ENCODE results near the gene PMEL.

Gene PMEL

DNA sequence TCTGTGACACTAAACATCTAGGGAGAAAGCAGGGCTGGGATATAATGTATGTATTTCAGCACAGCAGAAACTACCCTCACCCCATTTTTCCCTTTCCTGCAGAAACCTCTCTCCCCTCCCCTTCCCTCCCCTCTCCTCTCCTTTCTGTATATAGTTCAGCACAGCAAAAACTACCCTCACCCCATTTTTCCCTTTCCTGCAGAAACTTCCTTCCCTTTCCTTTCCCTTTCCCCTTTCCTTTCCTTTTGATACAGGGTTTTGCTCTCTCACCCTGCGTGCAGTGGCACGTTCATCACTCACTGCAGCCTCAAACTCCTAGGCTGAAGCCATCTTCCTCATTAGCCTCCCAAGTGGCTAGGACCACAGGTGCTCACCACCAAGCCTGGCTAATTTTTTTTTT is 2.1 kb downstream of the PMEL start:
- H3K4me3 ChIP-seq (ENCODE audit: severe bottlenecking), result no peak overlapping the region

DNA sequence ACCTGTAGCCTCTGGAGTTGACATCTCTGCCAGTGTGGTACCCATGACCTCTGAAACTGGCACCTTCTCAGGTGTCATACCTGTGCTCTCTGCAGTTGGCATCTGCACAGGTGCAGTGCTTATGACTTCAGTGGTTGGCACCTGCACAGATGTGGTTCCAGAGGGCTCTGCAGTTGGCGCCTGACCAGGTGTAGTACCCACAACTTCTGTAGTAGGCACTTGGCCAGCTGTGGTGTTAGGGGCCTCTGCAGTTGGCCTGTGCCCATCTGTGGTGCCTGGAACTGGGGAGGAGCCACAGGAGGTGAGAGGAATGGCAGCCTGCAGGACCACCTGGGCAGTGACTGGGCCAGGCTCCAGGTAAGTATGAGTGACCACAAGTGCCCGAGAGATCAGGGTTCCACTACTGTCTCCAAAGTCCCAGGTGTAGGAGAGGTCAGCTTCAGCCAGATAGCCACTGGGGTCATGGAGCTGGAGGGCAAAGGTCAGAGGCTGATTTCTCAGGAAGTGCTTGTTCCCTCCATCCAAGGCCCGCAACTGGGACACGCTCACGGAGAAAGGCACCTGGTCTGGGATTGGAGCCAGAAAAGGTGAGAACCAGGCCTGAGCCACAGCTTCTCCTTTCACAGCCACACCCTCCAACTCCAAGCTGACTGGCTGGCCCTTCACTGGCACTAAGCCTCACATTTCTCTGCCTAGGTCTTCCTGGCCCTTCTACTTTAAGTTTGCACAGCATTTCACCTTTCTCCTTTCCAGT is 8.6 kb downstream of the PMEL start:
- H3K9me3 ChIP-seq (ENCODE audit: severe bottlenecking), result no peaks in the 10 kb centered on the region
- H3K27ac ChIP-seq (ENCODE audit: poor library complexity, severe bottlenecking), result peak overlapping the region; percentile 29
- no peak for DNase-seq (ENCODE audit: low spot score)
- TF ChIP-seq CTCF (IDR thresholded peaks at IDR 0.05; ENCODE audit: poor library complexity, severe bottlenecking), result no peak
- peak; percentile 18; the same call in 2 of the 3 replicates for ATAC-seq (ENCODE audit: low read depth)
- H3K27me3 ChIP-seq (ENCODE audit: insufficient read depth, poor library complexity, severe bottlenecking), result no peaks in the 10 kb centered on the region
- no peak overlapping the region for H3K4me3 ChIP-seq (ENCODE audit: severe bottlenecking)
- H3K4me1 ChIP-seq (ENCODE audit: insufficient read depth, poor library complexity, severe bottlenecking), result peaks cover 12% of the 10 kb centered on the region
- H3K36me3 ChIP-seq (ENCODE audit: low read depth), result peaks cover 19% of the 10 kb centered on the region

More for the DNA sequence above, 2.1 kb downstream of the PMEL start:
- H3K9me3 ChIP-seq (ENCODE audit: severe bottlenecking), result no peaks in the 10 kb centered on the region
- H3K27me3 ChIP-seq (ENCODE audit: insufficient read depth, poor library complexity, severe bottlenecking), result no peaks in the 10 kb centered on the region
- no peak overlapping the region for H3K27ac ChIP-seq (ENCODE audit: poor library complexity, severe bottlenecking)
- ATAC-seq (ENCODE audit: low read depth) (no peak), DNase-seq (ENCODE audit: low spot score) (no peak)
- H3K4me1 ChIP-seq (ENCODE audit: insufficient read depth, poor library complexity, severe bottlenecking), result peaks cover 9% of the 10 kb centered on the region
- no peak for TF ChIP-seq CTCF (IDR thresholded peaks at IDR 0.05; ENCODE audit: poor library complexity, severe bottlenecking)
- H3K36me3 ChIP-seq (ENCODE audit: low read depth), result peaks cover 12% of the 10 kb centered on the region

DNA sequence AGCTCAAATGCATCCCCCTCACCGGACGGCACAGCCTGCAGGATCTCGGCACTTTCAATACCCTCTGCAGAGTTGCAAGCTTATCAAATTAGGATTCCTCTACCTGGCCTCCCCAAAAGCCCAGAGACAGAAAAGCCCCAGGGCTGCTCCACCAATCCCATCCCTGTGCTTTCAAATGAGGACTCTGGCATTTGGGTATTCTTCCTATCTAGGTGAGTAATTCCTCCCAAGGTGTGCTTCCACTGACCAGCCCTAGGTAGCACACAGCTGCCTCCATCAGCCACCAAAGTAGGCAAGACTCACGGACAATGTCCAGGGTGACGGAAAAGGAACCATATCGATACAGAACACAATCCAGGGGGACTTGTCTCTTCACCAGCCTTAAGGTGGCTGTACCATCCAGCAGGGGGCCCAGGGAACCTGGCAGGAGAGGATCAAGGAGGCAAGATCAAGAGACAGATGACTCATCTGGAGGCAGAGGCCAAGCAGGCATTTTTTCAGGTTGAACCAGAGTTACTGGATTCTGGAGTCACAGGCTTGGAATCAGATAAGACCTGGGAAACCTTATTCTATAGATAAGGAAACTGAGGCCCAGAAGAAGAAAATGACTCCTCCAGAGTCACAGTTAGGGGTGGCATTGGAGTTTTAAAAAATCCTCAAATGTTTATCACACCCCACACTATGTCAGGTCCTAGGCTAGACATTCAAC is 9.9 kb downstream of the PMEL start:
- no peaks in the 10 kb centered on the region for H3K9me3 ChIP-seq (ENCODE audit: severe bottlenecking)
- ATAC-seq (ENCODE audit: low read depth) (peak; percentile 89), DNase-seq (ENCODE audit: low spot score) (peak; percentile 87)
- TF ChIP-seq CTCF (IDR thresholded peaks at IDR 0.05; ENCODE audit: poor library complexity, severe bottlenecking), result peak; percentile 83
- no peak overlapping the region for H3K4me3 ChIP-seq (ENCODE audit: severe bottlenecking)
- peaks cover 32% of the 10 kb centered on the region for H3K36me3 ChIP-seq (ENCODE audit: low read depth)
- H3K27me3 ChIP-seq (ENCODE audit: insufficient read depth, poor library complexity, severe bottlenecking), result no peaks in the 10 kb centered on the region
- H3K27ac ChIP-seq (ENCODE audit: poor library complexity, severe bottlenecking), result peak overlapping the region; percentile 29
- H3K4me1 ChIP-seq (ENCODE audit: insufficient read depth, poor library complexity, severe bottlenecking), result peaks cover 12% of the 10 kb centered on the region

- Histone ChIP-seq H3K4me3 (ENCODE audit: severe bottlenecking) (no peak overlapping the region), H3K4me1 (ENCODE audit: insufficient read depth, poor library complexity, severe bottlenecking) (peaks cover 12% of the 10 kb centered on the region), H3K36me3 (ENCODE audit: low read depth) (peaks cover 38% of the 10 kb centered on the region), H3K27me3 (ENCODE audit: insufficient read depth, poor library complexity, severe bottlenecking) (no peaks in the 10 kb centered on the region), H3K9me3 (ENCODE audit: severe bottlenecking) (no peaks in the 10 kb centered on the region), H3K27ac (ENCODE audit: poor library complexity, severe bottlenecking) (peak overlapping the region; percentile 29)
- TF ChIP-seq CTCF (IDR thresholded peaks at IDR 0.05; ENCODE audit: poor library complexity, severe bottlenecking), result no peak
- ATAC-seq (ENCODE audit: low read depth), result peak; percentile 2; the same call in 1 of the 3 replicates
- no peak for DNase-seq (ENCODE audit: low spot score)
Observed at GRCh38 chr12:55955344-55955743, 10.5 kb downstream of the PMEL start.
